Measurements from ENCODE around the gene TSNAXIP1.

DNA sequence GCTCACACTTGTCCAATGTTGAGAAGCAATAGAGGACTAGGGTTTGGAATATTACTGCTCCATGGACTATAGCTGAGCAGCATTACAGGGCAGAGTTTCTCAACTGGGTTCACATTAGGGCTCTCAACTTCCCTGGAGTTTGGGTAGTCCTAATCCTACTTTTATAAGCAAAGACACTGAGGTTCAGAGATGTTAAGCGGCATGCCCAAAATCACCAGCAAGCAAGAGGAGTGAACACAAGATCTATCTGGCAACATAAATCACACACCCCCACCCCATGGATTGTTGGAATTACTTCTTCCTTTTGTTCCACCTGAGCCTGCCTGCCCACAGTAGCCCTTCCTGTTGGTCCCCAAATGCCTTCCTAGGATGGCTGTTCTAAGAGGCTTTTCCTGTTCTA lies 5.2 kb downstream of the TSNAXIP1 start:
- TF ChIP-seq, protein P1, sequence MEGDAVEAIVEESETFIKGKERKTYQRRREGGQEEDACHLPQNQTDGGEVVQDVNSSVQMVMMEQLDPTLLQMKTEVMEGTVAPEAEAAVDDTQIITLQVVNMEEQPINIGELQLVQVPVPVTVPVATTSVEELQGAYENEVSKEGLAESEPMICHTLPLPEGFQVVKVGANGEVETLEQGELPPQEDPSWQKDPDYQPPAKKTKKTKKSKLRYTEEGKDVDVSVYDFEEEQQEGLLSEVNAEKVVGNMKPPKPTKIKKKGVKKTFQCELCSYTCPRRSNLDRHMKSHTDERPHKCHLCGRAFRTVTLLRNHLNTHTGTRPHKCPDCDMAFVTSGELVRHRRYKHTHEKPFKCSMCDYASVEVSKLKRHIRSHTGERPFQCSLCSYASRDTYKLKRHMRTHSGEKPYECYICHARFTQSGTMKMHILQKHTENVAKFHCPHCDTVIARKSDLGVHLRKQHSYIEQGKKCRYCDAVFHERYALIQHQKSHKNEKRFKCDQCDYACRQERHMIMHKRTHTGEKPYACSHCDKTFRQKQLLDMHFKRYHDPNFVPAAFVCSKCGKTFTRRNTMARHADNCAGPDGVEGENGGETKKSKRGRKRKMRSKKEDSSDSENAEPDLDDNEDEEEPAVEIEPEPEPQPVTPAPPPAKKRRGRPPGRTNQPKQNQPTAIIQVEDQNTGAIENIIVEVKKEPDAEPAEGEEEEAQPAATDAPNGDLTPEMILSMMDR (IDR thresholded peaks at IDR 0.05) = no peak
- TF ChIP-seq ZFX (IDR thresholded peaks at IDR 0.05; ENCODE audit: borderline replicate concordance) = no peak

Data from 22Rv1 (cell line).